CD4-positive, alpha-beta T cell (primary cell): ENCODE measurements around the gene GLG1. TPM values are rescaled to one million over a fixed set of nuclear protein-coding genes. Genes with fewer than 3 reads are reported as not detected.

Experiments used
- ATAC-seq: fragments of 200-7000 bp; cut with Tn5 transposase; one replicate; pipeline ENCODE4 v1.10.0; 2022; ENCODE audit warnings: mild to moderate bottlenecking; ENCODE audit not compliant: poor library complexity
- CTCF ChIA-PET: fragments of 350-600 bp; sonication (Branson Sonifier 250); formaldehyde crosslinking; loops from one replicate; lab custom pipeline; 2021; ENCODE audit warnings: antibody characterized with exemption, inconsistent platforms; lab: Charles Lee
- POLR2A ChIA-PET: fragments of 350-600 bp; sonication (Branson Sonifier 250); formaldehyde crosslinking; loops from one replicate; lab custom pipeline; 2021; ENCODE audit warnings: antibody characterized with exemption, inconsistent platforms; lab: Charles Lee
- DNase-seq, 14 experiments: peaks; one replicate each; pipeline ENCODE4 v3.0.0-alpha.2; 2013 to 2020; ENCODE audit warnings: mixed read lengths in 2 of 14
- H3K27ac ChIP-seq, 2 donors: one replicate each; pipeline versions ENCODE4 v1.5.1 to v1.7.0; 2013; ENCODE audit warnings: low read length in 2 of 2, low read depth in 1 of 2, mild to moderate bottlenecking in 1 of 2
- H3K27me3 ChIP-seq, 2 experiments: 1 replicate in 1 of 2; 2 replicates in 1 of 2; pipeline versions ENCODE4 v1.6.1 to v1.7.0; 2013; ENCODE audit warnings: low read length in 2 of 2, control low read depth in 1 of 2, mild to moderate bottlenecking in 1 of 2, moderate library complexity in 1 of 2; ENCODE audit not compliant: insufficient read depth in 2 of 2, control insufficient read depth in 1 of 2
- H3K36me3 ChIP-seq: one replicate; pipeline ENCODE4 v1.6.1; 2013; ENCODE audit warnings: low read length, control low read depth; ENCODE audit not compliant: insufficient read depth
- H3K4me1 ChIP-seq: one replicate; pipeline ENCODE4 v1.6.1; 2013; ENCODE audit warnings: low read length, control low read depth; ENCODE audit not compliant: insufficient read depth
- H3K4me3 ChIP-seq: one replicate; pipeline ENCODE4 v1.5.1; 2013; ENCODE audit warnings: mild to moderate bottlenecking, low read length, moderate library complexity
- H3K9me3 ChIP-seq, 2 experiments: 1 replicate in 1 of 2; 2 replicates in 1 of 2; pipeline versions ENCODE4 v1.6.1 to v1.7.0; 2013; ENCODE audit warnings: low read length in 2 of 2, mild to moderate bottlenecking in 2 of 2, control low read depth in 1 of 2, moderate library complexity in 1 of 2; ENCODE audit not compliant: control insufficient read depth in 1 of 2, insufficient read depth in 1 of 2
- H3K27ac Mint-ChIP-seq: one replicate; pipeline ENCODE4 v1.8.0; 2020; ENCODE audit warnings: mixed read lengths
- H3K27me3 Mint-ChIP-seq: one replicate; pipeline ENCODE4 v1.8.0; 2021; ENCODE audit warnings: mixed read lengths
- H3K36me3 Mint-ChIP-seq: one replicate; pipeline ENCODE4 v1.8.0; 2021; ENCODE audit warnings: low read depth, mixed read lengths
- H3K4me1 Mint-ChIP-seq: one replicate; pipeline ENCODE4 v1.8.0; 2021; ENCODE audit warnings: low read depth, mixed read lengths
- H3K4me3 Mint-ChIP-seq: one replicate; pipeline ENCODE4 v1.8.0; 2020; ENCODE audit warnings: mild to moderate bottlenecking, mixed read lengths
- H3K9me3 Mint-ChIP-seq: one replicate; pipeline ENCODE4 v1.8.0; 2020; ENCODE audit warnings: mixed read lengths
- intact Hi-C, 2 experiments: fragments of 100-400 bp; cut with DNase I in 1 of 2; cut with micrococcal nuclease in 1 of 2; formaldehyde crosslinking; loops; one replicate each; pipeline versions ENCODE4 v1.15.1 to v1.9.0; 2023 to 2025; cut with DNase I, micrococcal nuclease
- total RNA-seq, 174 experiments: library from RNA in 2 of 174; stranded (reverse) in 2 of 174; gene quantifications; one replicate each; pipeline ENCODE4 v1.2.3 and lab custom pipeline; 2021 to 2026
- TF ChIP-seq, protein P1 (sequence below): fragments of 200-600 bp; IDR thresholded peaks from one replicate; pipeline ENCODE4 v1.8.0; 2022; ENCODE audit warnings: antibody characterized with exemption, mild to moderate bottlenecking

GLG1 gene
- total RNA-seq, 2 experiments from 2014 or later, result 110 to 114 TPM

DNA sequence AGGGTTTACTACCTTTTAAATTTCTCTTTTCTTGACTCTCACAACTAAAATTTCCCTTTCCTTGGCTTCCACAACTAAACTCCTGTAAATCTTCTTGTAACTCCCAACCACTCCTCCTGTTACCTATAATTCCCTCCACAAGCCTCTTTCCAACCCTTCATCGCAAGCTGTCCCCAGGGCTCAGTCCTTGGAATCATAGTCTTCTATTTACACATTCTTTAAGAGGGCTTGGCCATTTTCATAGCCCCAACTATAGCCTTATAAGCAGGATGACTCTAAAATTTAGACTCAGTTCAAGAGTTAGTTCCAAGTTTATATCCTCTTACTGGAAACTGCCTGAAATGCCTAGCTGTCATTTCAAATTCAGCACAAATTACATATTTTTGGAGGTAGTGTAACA is 23.9 kb downstream of the GLG1 start:
- Histone ChIP-seq H3K4me1 (peaks cover 53% of the 10 kb centered on the region), H3K9me3 (no peaks in the 10 kb centered on the region), H3K27me3 (no peaks in the 10 kb centered on the region), H3K4me3 (no peak overlapping the region), H3K27ac (no peak overlapping the region), H3K36me3 (peaks cover 13% of the 10 kb centered on the region)
- Mint-ChIP-seq H3K9me3 (no peaks in the 10 kb centered on the region), H3K27me3 (no peaks in the 10 kb centered on the region), H3K27ac (peak overlapping the region; percentile 50), H3K4me1 (peaks cover 91% of the 10 kb centered on the region), H3K4me3 (peak overlapping the region; percentile 27), H3K36me3 (peaks cover 54% of the 10 kb centered on the region)
- ChIA-PET POLR2A (no interaction called here), CTCF (interaction anchor here (0.6 kb wide), 1 partner anchor 938 kb away, joined by 4 read pairs; no protein-coding TSS in a partner anchor)
- intact Hi-C loops, result no loop called here
- TF ChIP-seq, protein P1, sequence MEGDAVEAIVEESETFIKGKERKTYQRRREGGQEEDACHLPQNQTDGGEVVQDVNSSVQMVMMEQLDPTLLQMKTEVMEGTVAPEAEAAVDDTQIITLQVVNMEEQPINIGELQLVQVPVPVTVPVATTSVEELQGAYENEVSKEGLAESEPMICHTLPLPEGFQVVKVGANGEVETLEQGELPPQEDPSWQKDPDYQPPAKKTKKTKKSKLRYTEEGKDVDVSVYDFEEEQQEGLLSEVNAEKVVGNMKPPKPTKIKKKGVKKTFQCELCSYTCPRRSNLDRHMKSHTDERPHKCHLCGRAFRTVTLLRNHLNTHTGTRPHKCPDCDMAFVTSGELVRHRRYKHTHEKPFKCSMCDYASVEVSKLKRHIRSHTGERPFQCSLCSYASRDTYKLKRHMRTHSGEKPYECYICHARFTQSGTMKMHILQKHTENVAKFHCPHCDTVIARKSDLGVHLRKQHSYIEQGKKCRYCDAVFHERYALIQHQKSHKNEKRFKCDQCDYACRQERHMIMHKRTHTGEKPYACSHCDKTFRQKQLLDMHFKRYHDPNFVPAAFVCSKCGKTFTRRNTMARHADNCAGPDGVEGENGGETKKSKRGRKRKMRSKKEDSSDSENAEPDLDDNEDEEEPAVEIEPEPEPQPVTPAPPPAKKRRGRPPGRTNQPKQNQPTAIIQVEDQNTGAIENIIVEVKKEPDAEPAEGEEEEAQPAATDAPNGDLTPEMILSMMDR, result no peak
- ATAC-seq (no peak), DNase-seq (no peak)

DNA sequence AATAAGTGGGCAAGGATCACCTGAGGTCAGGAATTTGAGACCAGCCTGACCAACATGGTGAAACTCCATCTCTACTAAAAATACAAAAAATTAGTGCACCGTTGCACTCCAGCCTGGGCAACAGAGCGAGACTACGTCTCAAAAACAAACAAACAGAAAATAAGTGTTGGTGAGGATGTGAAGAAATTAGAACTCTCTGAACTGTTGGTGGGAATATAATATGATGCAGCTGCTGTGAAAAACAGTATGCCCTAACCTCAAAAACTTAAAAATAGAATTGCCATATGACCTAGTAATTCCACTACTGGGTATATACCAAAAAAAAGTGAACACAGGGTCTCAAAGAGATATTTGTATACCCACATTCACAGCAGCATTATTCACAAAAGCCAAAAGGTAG is 26.1 kb downstream of the GLG1 start:
- peaks cover 48% of the 10 kb centered on the region for H3K4me1 ChIP-seq
- ATAC-seq, result no peak
- Mint-ChIP-seq H3K4me3 (peak overlapping the region; percentile 32), H3K36me3 (peaks cover 41% of the 10 kb centered on the region), H3K27ac (peak overlapping the region; percentile 40), H3K27me3 (no peaks in the 10 kb centered on the region), H3K4me1 (peaks cover 87% of the 10 kb centered on the region), H3K9me3 (no peaks in the 10 kb centered on the region)
- H3K27me3 ChIP-seq, result no peaks in the 10 kb centered on the region
- no peaks in the 10 kb centered on the region for H3K9me3 ChIP-seq
- intact Hi-C loops, result no loop called here
- H3K4me3 ChIP-seq, result no peak overlapping the region
- TF ChIP-seq, protein P1, result no peak
- H3K36me3 ChIP-seq, result peaks cover 6% of the 10 kb centered on the region
- H3K27ac ChIP-seq, result no peak overlapping the region
- POLR2A ChIA-PET, result no interaction called here
- CTCF ChIA-PET, result no interaction called here
- DNase-seq, result no peak

DNA sequence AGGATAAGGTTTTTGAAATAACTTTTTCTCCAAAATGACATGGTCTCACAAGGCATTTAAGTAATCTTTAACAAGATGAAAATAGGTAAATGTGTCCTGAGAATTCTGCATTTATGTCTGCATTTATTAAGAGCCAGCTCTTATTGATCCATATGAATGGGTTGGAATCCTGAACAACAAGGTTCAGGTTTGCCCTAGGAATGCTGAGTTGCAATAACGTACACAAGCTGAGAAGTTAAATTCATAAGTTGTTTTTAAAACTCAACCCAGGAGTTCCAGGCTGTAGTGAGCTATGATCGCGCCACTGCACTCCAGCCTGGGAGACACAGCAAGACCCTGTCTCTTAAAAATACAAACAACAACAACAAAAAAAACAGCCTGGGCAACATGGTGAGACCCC is 28.1 kb downstream of the GLG1 start:
- intact Hi-C loops, result no loop called here
- Histone ChIP-seq H3K36me3 (peaks cover 4% of the 10 kb centered on the region), H3K4me1 (peaks cover 41% of the 10 kb centered on the region), H3K9me3 (no peaks in the 10 kb centered on the region), H3K4me3 (no peak overlapping the region), H3K27ac (no peak overlapping the region), H3K27me3 (no peaks in the 10 kb centered on the region)
- DNase-seq, result no peak
- Mint-ChIP-seq H3K27ac (peak overlapping the region; percentile 68), H3K4me3 (peak overlapping the region; percentile 34), H3K4me1 (peaks cover 86% of the 10 kb centered on the region), H3K36me3 (peaks cover 34% of the 10 kb centered on the region), H3K27me3 (no peaks in the 10 kb centered on the region), H3K9me3 (no peaks in the 10 kb centered on the region)
- CTCF ChIA-PET, result interaction anchor here (1.2 to 1.8 kb wide), 2 partner anchors 12 to 29 kb away, joined by 3 to 9 read pairs; partner anchors contain the start of gene GLG1
- TF ChIP-seq, protein P1, result no peak
- ATAC-seq, result no peak
- POLR2A ChIA-PET, result interaction anchor here (1.4 to 1.6 kb wide), 3 partner anchors 22 to 28 kb away, joined by 4 to 8 read pairs (median 4); partner anchors contain the start of gene GLG1
